Prostate gland (tissue), 2 donors: Measurements from ENCODE around the gene COG2. TPM values are rescaled to one million over a fixed set of nuclear protein-coding genes. Genes with fewer than 3 reads are reported as not detected.

Source experiments
- DNase-seq: peaks from one replicate; pipeline ENCODE4 v3.0.0-alpha.2; 2019; ENCODE audit warnings: low spot score
- H3K27ac ChIP-seq, 2 donors: fragments of 200-600 bp; sonication (generic); 2 replicates each; pipeline ENCODE4 v1.5.1; 2017 to 2019
- H3K27me3 ChIP-seq: fragments of 200-600 bp; sonication (generic); replicated peaks from 2 replicates; pipeline ENCODE4 v1.5.1; 2019; ENCODE audit not compliant: insufficient read depth
- H3K36me3 ChIP-seq, 2 donors: fragments of 200-600 bp; sonication (generic); 1 replicate in 1 of 2; 2 replicates in 1 of 2; pipeline versions ENCODE4 v1.5.1 to v1.8.1; 2017 to 2019
- H3K4me1 ChIP-seq: fragments of 200-600 bp; sonication (generic); replicated peaks from 2 replicates; pipeline ENCODE4 v1.5.1; 2019
- H3K4me3 ChIP-seq, 2 donors: fragments of 200-600 bp; sonication (generic); 2 replicates each; pipeline ENCODE4 v1.5.1; 2017 to 2019
- H3K9me3 ChIP-seq: fragments of 200-600 bp; sonication (generic); 2 replicates; pipeline ENCODE4 v1.5.1; 2017
- CTCF ChIP-seq, 4 experiments: fragments of 200-600 bp in 2 of 4; fragments of 450-650 bp in 2 of 4; sonication (generic) in 2 of 4; IDR thresholded peaks; 1 replicate in 3 of 4; 2 replicates in 1 of 4; pipeline ENCODE4 v1.5.1; 2016 to 2019; ENCODE audit warnings: antibody characterized with exemption in 4 of 4, mild to moderate bottlenecking in 2 of 4, moderate library complexity in 2 of 4
- POLR2A ChIP-seq: fragments of 450-650 bp; IDR thresholded peaks from one replicate; pipeline ENCODE4 v1.6.1; 2016; ENCODE audit warnings: antibody characterized with exemption, mild to moderate bottlenecking
- POLR2AphosphoS5 ChIP-seq: sonication (generic); formaldehyde crosslinking; IDR thresholded peaks from one replicate; pipeline ENCODE4 v1.6.1; 2017; ENCODE audit warnings: antibody characterized with exemption
- WGBS: methylation state at CpG from one replicate; pipeline ENCODE4 v1.1.5; 2018; 5-methylcytosine and 5-hydroxymethylcytosine counted together
- intact Hi-C: fragments of 100-400 bp; cut with DNase I; formaldehyde crosslinking; loops from one replicate; pipeline ENCODE4 v1.14.2; 2022
- total RNA-seq, 2 donors: library from RNA; depleted of rRNA; stranded (reverse); fragments of >200 nt; gene quantifications; one replicate each; pipeline ENCODE4 v1.1.0, GENCODE V29; 2016

COG2 gene
- total RNA-seq, 2 donors from 2014 or later, result 26.1 to 32.8 TPM

- peak; percentile 54 for DNase-seq
- Histone ChIP-seq H3K9me3 (no peaks in the 10 kb centered on the region), H3K4me1 (no peaks in the 10 kb centered on the region), H3K4me3 (no peak overlapping the region), H3K27me3 (no peaks in the 10 kb centered on the region), H3K27ac (peak overlapping the region; percentile 24 to 50), H3K36me3 (no peaks in the 10 kb centered on the region)
- intact Hi-C loops, result no loop called here
- WGBS, result 25% methylated on average over 6 of the region's 6 CpGs
- TF ChIP-seq POLR2A, result no peak
- no peak for TF ChIP-seq CTCF (IDR thresholded peaks at IDR 0.05)
- TF ChIP-seq POLR2AphosphoS5, result peak; percentile 68
Measured at GRCh38 chr1:230725256-230726012, 83.2 kb downstream of the COG2 start.

GRCh38 chr1:230728710-230729392, 86.6 kb downstream of the COG2 start:
- Histone ChIP-seq H3K27me3 (no peaks in the 10 kb centered on the region), H3K36me3 (no peaks in the 10 kb centered on the region), H3K9me3 (no peaks in the 10 kb centered on the region), H3K27ac (no peak overlapping the region), H3K4me3 (no peak overlapping the region), H3K4me1 (peaks cover 5% of the 10 kb centered on the region)
- TF ChIP-seq POLR2A (no peak), POLR2AphosphoS5 (no peak), CTCF (IDR thresholded peaks at IDR 0.05) (no peak)
- WGBS, result 44% methylated on average over 6 of the region's 6 CpGs
- DNase-seq, result no peak
- intact Hi-C loops, result no loop called here

GRCh38 chr1:230730977-230731376, 88.7 kb downstream of the COG2 start:
- no peaks in the 10 kb centered on the region for H3K9me3 ChIP-seq
- no peak overlapping the region for H3K4me3 ChIP-seq
- H3K27me3 ChIP-seq, result no peaks in the 10 kb centered on the region
- WGBS, result 21% methylated on average over 5 of the region's 5 CpGs
- intact Hi-C loops, result no loop called here
- H3K4me1 ChIP-seq, result peaks cover 5% of the 10 kb centered on the region
- TF ChIP-seq CTCF (IDR thresholded peaks at IDR 0.05) (no peak), POLR2AphosphoS5 (peak; percentile 37)
- peak overlapping the region in 1 of 2 donors; percentile 39 for H3K27ac ChIP-seq
- no peaks in the 10 kb centered on the region for H3K36me3 ChIP-seq
- no peak for DNase-seq

- no peaks in the 10 kb centered on the region for H3K36me3 ChIP-seq
- peaks cover 5% of the 10 kb centered on the region for H3K4me1 ChIP-seq
- no peak overlapping the region for H3K4me3 ChIP-seq
- H3K9me3 ChIP-seq, result no peaks in the 10 kb centered on the region
- H3K27ac ChIP-seq, result no peak overlapping the region
- no peak for DNase-seq
- intact Hi-C loops, result no loop called here
- TF ChIP-seq POLR2A (no peak), CTCF (IDR thresholded peaks at IDR 0.05) (no peak), POLR2AphosphoS5 (no peak)
- WGBS, result 44% methylated on average over 2 of the region's 2 CpGs
- no peaks in the 10 kb centered on the region for H3K27me3 ChIP-seq
Measured at GRCh38 chr1:230735447-230735846, 93.2 kb downstream of the COG2 start.
